SJSA1 (cell line): Measurements from ENCODE around the gene NAE1. TPM values are rescaled to one million over a fixed set of nuclear protein-coding genes. Genes with fewer than 3 reads are reported as not detected.

Experiments used
- DNase-seq, 2 experiments: peaks; one replicate each; pipeline ENCODE4 v3.0.0-alpha.2; 2015 to 2020; ENCODE audit warnings: low spot score in 2 of 2, low read depth in 1 of 2
- H3K27ac ChIP-seq: fragments of 250-450 bp; sonication (Bioruptor Pico); 2 replicates; pipeline ENCODE4 v1.5.1; 2020; ENCODE audit warnings: mild to moderate bottlenecking, moderate library complexity
- H3K27me3 ChIP-seq: fragments of 250-450 bp; sonication (Bioruptor Pico); replicated peaks from 2 replicates; pipeline ENCODE4 v1.5.1; 2020; ENCODE audit warnings: mild to moderate bottlenecking, moderate library complexity
- H3K36me3 ChIP-seq: fragments of 250-450 bp; sonication (Bioruptor Pico); 2 replicates; pipeline ENCODE4 v1.5.1; 2020; ENCODE audit warnings: mild to moderate bottlenecking
- H3K4me1 ChIP-seq: fragments of 250-450 bp; sonication (Bioruptor Pico); replicated peaks from 2 replicates; pipeline ENCODE4 v1.6.1; 2021; ENCODE audit warnings: mild to moderate bottlenecking
- H3K4me3 ChIP-seq: fragments of 250-450 bp; sonication (Bioruptor Pico); 2 replicates; pipeline ENCODE4 v1.5.1; 2020; ENCODE audit warnings: mild to moderate bottlenecking
- H3K9me3 ChIP-seq: fragments of 250-450 bp; sonication (Bioruptor Pico); replicated peaks from 2 replicates; pipeline ENCODE4 v1.5.1; 2020; ENCODE audit warnings: mild to moderate bottlenecking
- total RNA-seq: library from RNA; depleted of rRNA; stranded (reverse); fragments of >200 nt; shearing (Covaris generic); gene quantifications from 2 replicates; pipeline ENCODE4 v1.2.3, GENCODE V29; 2014; rRNA removed

The NAE1 gene
- total RNA-seq, 1 experiment from 2014 or later = 78.8 TPM

DNA sequence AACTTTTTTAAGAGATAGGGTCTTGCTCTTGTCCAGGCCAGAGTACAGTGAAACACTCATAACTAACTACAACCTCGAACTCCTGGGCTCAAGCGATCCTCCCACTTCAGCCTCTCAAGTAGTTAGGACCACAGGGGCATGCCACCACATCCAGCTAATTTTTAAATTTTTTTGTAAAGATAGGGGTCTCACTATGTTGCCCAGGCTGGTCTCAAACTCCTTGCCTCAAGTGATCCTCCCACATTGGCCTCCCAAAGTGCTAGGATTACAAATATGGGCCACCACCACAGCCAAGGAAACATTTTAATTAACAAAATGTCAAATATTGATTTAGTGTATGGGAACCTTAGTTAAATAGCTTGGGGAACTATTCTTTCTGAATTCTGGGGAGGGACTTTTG is 76.6 kb downstream of the NAE1 start:
- Histone ChIP-seq H3K4me3 (no peak overlapping the region), H3K36me3 (peaks cover 22% of the 10 kb centered on the region), H3K9me3 (0 out of 2 replicates have a peak, but pooled peaks cover 4% of the 10 kb centered on the region), H3K27me3 (peaks cover 46% of the 10 kb centered on the region), H3K4me1 (peaks cover 15% of the 10 kb centered on the region), H3K27ac (no peak overlapping the region)
- no peak for DNase-seq

DNA sequence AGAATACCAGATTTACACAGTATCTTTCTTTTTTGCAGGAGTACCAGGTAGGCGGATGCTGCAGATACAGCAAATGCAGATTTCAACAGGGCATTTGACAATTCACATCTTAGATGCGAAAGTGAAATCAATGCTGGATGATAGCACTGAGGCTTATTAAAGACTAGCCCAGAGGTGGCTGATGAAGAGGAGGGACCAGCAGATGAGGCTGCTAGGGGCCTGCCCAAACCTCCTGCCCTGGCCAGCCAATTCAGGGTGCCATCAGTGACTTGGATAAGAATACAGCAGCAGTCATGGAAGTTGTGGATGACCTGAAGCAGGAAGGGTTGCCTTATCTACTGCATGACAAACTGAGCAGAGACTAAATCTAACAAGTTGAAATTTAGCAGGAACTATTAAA is 77.8 kb downstream of the NAE1 start:
- Histone ChIP-seq H3K9me3 (0 out of 2 replicates have a peak, but pooled peaks cover 4% of the 10 kb centered on the region), H3K36me3 (peaks cover 35% of the 10 kb centered on the region), H3K27me3 (peaks cover 41% of the 10 kb centered on the region), H3K4me3 (no peak overlapping the region), H3K4me1 (peaks cover 15% of the 10 kb centered on the region), H3K27ac (no peak overlapping the region)
- DNase-seq = no peak

Other genes starting within 250 kb of the NAE1 start
- 13.6 and 18.9 TPM in 2 replicates for gene CMTM3, start 226.3 kb downstream of the NAE1 start, total RNA-seq
- 8.9 and 14.6 TPM in 2 replicates for gene CMTM4, start 134.2 kb downstream of the NAE1 start, total RNA-seq
- 89.0 and 101 TPM in 2 replicates for gene DYNC1LI2, start 79.4 kb downstream of the NAE1 start, total RNA-seq
- gene TERB1, start 29.4 kb downstream of the NAE1 start, total RNA-seq = 0.05 TPM in 1 of 2 replicates, not detected in the other
- not detected in 2 replicates for gene CA7, start 13.4 kb upstream of the NAE1 start, total RNA-seq
- gene PDP2, start 49.5 kb upstream of the NAE1 start, total RNA-seq = 2.3 and 5.0 TPM in 2 replicates
- gene CDH16, start 87.9 kb upstream of the NAE1 start, total RNA-seq = not detected in 2 replicates
- 0.16 and 0.39 TPM in 2 replicates for gene RRAD, start 94.6 kb upstream of the NAE1 start, total RNA-seq
- 93.0 and 149 TPM in 2 replicates for gene CIAO2B, start 103.4 kb upstream of the NAE1 start, total RNA-seq
- 15.6 and 21.9 TPM in 2 replicates for gene CES2, start 104.5 kb upstream of the NAE1 start, total RNA-seq
- gene CES3, start 130.3 kb upstream of the NAE1 start, total RNA-seq = not detected in 2 replicates
- not detected in 2 replicates for gene CES4A, start 157.6 kb upstream of the NAE1 start, total RNA-seq
- 170 and 181 TPM in 2 replicates for gene CBFB, start 198.2 kb upstream of the NAE1 start, total RNA-seq